Measurements from ENCODE around the gene SHISA6. TPM values are rescaled to one million over a fixed set of nuclear protein-coding genes. Genes with fewer than 3 reads are reported as not detected.
A peak's percentile ranks its signal among the peaks of the same experiment; 100 is the strongest.
"Not testable (repeated sequence)": the region's sequence is repeated elsewhere in the genome, so short reads cannot be mapped to it uniquely, and the experiment has no call there.

SHISA6 gene
- total and polyA plus RNA-seq, 8 donors: 0.16 to 1.3 (median 0.40) TPM

DNA sequence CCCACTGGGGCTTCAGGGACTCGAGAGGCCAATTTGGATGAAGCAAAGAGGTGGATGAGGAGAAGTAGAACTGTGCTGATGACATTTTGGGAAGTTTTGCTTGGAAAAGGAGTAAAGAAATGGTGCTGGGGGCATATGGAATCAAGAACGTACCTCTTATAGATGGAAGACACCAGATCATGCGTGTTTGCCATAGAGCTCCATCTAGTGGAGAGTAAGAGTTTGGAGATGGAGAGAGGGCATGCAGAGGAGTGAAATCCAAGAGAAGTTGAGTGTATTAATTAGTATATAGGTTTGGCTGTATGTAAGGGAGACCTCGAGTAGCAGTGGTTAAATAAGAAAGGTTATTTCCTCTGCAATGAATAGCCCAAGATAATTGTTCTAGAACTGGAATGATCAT lies 56.0 kb downstream of the SHISA6 start:
- TF ChIP-seq, protein P1, sequence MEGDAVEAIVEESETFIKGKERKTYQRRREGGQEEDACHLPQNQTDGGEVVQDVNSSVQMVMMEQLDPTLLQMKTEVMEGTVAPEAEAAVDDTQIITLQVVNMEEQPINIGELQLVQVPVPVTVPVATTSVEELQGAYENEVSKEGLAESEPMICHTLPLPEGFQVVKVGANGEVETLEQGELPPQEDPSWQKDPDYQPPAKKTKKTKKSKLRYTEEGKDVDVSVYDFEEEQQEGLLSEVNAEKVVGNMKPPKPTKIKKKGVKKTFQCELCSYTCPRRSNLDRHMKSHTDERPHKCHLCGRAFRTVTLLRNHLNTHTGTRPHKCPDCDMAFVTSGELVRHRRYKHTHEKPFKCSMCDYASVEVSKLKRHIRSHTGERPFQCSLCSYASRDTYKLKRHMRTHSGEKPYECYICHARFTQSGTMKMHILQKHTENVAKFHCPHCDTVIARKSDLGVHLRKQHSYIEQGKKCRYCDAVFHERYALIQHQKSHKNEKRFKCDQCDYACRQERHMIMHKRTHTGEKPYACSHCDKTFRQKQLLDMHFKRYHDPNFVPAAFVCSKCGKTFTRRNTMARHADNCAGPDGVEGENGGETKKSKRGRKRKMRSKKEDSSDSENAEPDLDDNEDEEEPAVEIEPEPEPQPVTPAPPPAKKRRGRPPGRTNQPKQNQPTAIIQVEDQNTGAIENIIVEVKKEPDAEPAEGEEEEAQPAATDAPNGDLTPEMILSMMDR (IDR thresholded peaks at IDR 0.05): peak in 3 of 4 donors; percentile 13 to 30 (median 13)
- FAIRE-seq (no peak), ATAC-seq (peak in 1 of 4 donors; percentile 61), DNase-seq (no peak)
- no peak overlapping the region for H3K27ac ChIP-seq
- H3K4me3 ChIP-seq: no peak overlapping the region
- 19 to 45% methylated on average over 4 of the region's 4 CpGs for WGBS, 2 donors
- intact Hi-C loops (cut with DNase I): no loop called here
- H3K36me3 ChIP-seq: no peaks in the 10 kb centered on the region
- no peaks in the 10 kb centered on the region for H3K4me1 ChIP-seq
- H3K27me3 ChIP-seq: no peaks in the 10 kb centered on the region
- no peaks in the 10 kb centered on the region for H3K9me3 ChIP-seq

DNA sequence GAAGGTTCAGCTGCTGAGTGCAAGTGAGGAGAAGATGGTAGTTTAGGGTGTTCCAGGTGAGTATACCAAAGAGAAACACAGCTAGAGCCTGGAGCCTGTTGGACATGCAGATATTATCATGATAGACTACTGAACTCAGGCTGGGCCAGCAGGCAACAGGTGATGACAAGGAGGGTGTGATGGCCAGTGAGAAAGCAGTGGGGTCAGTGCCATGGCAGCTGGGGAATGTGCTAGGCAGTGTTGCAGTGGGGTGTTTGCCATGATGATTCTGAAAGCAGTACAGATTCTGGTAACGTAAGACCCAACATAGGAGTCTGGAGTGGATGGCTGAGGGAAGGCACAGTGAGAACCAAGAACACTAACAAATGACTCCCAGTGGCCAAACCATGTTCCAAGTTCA lies 57.4 kb downstream of the SHISA6 start:
- TF ChIP-seq, protein P1 (IDR thresholded peaks at IDR 0.05): no peak

DNA sequence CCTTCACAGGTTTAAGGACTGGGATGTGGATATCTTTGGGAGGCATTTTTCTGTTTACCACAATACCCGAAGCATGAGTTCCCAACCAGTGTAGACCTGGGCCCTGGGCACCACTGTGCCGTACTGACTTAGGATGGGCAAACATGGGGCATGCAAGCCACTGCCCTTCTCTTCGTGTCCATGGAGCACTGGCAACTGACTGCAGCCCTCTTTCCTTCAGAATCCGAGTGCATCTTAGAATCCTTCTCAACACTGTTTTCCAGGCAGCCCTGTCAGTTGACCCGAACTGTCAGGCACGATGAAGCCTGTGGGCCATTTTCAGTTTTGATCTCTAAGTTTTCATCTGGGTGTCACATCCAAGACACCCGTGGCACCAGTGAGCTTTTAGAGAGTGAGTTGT lies 59.2 kb downstream of the SHISA6 start:
- TF ChIP-seq, protein P1 (IDR thresholded peaks at IDR 0.05): no peak
- ATAC-seq: no peak

More for the DNA sequence above, 57.4 kb downstream of the SHISA6 start:
- Histone ChIP-seq H3K9me3 (no peaks in the 10 kb centered on the region), H3K27me3 (no peaks in the 10 kb centered on the region), H3K27ac (no peak overlapping the region), H3K4me1 (no peaks in the 10 kb centered on the region), H3K4me3 (no peak overlapping the region), H3K36me3 (no peaks in the 10 kb centered on the region)
- DNase-seq (no peak), ATAC-seq (no peak), FAIRE-seq (no peak)
- 70 to 89% methylated on average over 1 of the region's 1 CpG for WGBS, 2 donors
- intact Hi-C loops (cut with DNase I): no loop called here

DNA sequence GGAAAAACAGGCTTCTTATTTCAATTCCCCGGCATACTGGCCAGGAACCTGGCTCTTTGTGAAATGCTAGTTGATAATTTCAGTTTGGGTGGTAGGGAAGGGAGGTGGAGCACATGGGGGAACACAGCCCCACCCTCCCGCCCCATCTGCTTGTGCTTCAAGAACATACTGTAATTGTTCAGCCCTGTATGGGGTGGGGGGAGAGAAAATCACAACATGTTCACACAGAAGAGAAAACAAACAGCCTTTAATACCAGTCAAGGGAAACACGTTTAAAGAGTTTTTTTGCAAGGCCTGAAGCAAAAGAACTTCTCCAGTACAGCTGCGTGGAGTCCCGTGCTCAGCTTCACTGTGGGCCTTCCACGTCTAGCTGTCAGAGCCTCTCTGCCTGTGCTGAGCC lies 59.7 kb downstream of the SHISA6 start:
- FAIRE-seq: no peak

More for the DNA sequence above, 59.2 kb downstream of the SHISA6 start:
- H3K27me3 ChIP-seq: no peaks in the 10 kb centered on the region
- H3K4me1 ChIP-seq: no peaks in the 10 kb centered on the region
- no peak for DNase-seq
- no peaks in the 10 kb centered on the region for H3K36me3 ChIP-seq
- WGBS, 2 donors: 66 to 76% methylated on average over 7 of the region's 7 CpGs
- no peak overlapping the region for H3K27ac ChIP-seq
- intact Hi-C loops (cut with DNase I): loop anchor here in 1 of 3 donors (10.0 kb wide), 1 partner anchor 425 kb away; no protein-coding TSS in a partner anchor
- no peak overlapping the region for H3K4me3 ChIP-seq
- H3K9me3 ChIP-seq: no peaks in the 10 kb centered on the region
- no peak for FAIRE-seq

DNA sequence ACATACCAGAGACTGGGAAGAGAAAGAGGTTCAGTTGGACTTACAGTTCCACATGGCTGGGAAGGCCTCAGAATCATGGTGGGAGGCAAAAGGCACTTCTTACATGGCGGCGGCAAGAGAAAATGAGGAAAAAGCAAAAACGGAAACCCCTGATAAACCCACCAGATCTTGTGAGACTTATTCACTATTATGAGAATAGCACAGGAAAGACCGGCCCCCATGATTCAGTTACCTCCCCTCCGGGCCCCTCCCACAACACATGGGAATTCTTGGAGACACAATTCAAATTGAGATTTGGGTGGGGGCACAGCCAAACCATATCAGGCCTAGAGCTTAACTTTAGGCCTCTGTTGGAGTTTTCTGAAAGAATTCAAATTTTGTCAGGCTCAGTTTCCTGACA lies 60.9 kb downstream of the SHISA6 start:
- intact Hi-C loops (cut with DNase I): loop anchor here in 1 of 3 donors (10.0 kb wide), 1 partner anchor 427 kb away; no protein-coding TSS in a partner anchor
- FAIRE-seq, H3K4me3 ChIP-seq: not testable (repeated sequence)

More for the DNA sequence above, 59.7 kb downstream of the SHISA6 start:
- ATAC-seq: no peak
- intact Hi-C loops (cut with DNase I): loop anchor here in 1 of 3 donors (10.0 kb wide), 1 partner anchor 426 kb away; no protein-coding TSS in a partner anchor
- no peak overlapping the region for H3K4me3 ChIP-seq
- H3K27ac ChIP-seq: no peak overlapping the region
- TF ChIP-seq, protein P1 (IDR thresholded peaks at IDR 0.05): no peak
- no peaks in the 10 kb centered on the region for H3K4me1 ChIP-seq
- DNase-seq: no peak
- H3K27me3 ChIP-seq: no peaks in the 10 kb centered on the region
- no peaks in the 10 kb centered on the region for H3K9me3 ChIP-seq
- H3K36me3 ChIP-seq: no peaks in the 10 kb centered on the region
- WGBS, 2 donors: 50 to 59% methylated on average over 6 of the region's 6 CpGs

More for the DNA sequence above, 60.9 kb downstream of the SHISA6 start:
- not testable (repeated sequence) for H3K36me3 ChIP-seq, H3K27ac ChIP-seq, ATAC-seq, DNase-seq, H3K4me1 ChIP-seq, H3K27me3 ChIP-seq, H3K9me3 ChIP-seq
- 86 to 93% methylated on average over 5 of the region's 5 CpGs for WGBS, 2 donors
